Fibroblast of peridontal ligament (primary cell): ENCODE measurements around the gene SUZ12.
A peak's percentile ranks its signal among the peaks of the same experiment; 100 is the strongest.
"Not testable (repeated sequence)": the region's sequence is repeated elsewhere in the genome, so short reads cannot be mapped to it uniquely, and the experiment has no call there.

Experiments
- DNase-seq: peaks from one replicate; pipeline ENCODE4 v3.0.0-alpha.2; 2010; ENCODE audit errors: extremely low read depth

SUZ12 gene

DNA sequence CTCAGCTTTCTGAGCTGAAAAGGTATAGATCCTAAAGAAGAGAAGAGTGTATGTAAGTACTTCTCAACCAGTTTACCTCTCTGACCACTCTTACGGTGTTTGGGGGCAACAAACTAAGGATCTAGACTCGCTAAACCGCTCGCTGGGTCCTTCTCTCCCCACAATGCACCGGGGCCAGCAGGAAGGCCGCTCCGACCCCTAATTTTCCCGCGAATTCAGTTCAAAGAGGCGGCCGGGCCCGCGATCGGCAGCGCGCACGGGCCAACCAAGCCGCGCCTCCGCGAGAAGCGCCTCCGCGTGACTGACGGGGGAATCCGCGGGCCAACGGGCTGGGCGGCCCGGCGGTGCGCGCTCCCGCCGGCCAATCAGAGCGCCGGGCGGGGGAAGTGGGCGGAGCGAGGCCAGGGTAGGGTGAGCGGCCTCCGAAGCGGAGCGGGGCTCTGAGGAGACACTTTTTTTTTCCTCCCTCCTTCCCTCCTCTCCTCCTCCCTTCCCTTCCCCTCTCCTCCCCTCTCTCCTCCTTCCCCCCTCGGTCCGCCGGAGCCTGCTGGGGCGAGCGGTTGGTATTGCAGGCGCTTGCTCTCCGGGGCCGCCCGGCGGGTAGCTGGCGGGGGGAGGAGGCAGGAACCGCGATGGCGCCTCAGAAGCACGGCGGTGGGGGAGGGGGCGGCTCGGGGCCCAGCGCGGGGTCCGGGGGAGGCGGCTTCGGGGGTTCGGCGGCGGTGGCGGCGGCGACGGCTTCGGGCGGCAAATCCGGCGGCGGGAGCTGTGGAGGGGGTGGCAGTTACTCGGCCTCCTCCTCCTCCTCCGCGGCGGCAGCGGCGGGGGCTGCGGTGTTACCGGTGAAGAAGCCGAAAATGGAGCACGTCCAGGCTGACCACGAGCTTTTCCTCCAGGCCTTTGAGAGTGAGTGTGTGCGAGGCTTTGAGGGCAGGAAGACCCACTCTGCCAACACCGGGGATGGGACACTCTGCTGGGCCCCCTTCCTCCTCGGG lies at the start of gene SUZ12:
SUZ12 (plus strand) TSS at position 393 of the 995 bp plus-strand sequence; CDS start at position 633, 240 bp downstream.
- peak; percentile 84 for DNase-seq

GRCh38 chr17:31888124-31888523 lies 48.7 kb upstream of the SUZ12 start:
- DNase-seq = no peak

DNA sequence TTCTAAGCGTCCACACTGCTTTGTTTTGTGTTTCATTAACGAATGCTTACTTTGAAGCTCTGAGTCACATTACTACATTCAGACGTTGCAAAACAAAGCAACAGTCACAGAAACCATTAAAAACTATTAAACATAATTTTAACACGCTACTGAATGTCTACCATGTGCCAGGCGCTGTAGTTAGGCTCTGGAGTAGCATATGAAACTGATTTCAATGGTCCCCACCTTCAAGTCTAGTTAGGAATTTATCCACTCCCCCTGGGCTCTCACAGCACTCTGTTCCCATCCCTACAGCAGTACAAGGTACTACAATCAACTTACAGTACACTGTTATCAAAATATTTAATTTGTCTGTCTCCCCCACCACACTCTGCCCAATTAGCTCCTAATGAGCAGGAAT lies 35.9 kb upstream of the SUZ12 start:
- DNase-seq = peak; percentile 35

- no peak for DNase-seq
These were observed 34.1 kb upstream of the SUZ12 start for GRCh38 chr17:31902693-31903092.

DNA sequence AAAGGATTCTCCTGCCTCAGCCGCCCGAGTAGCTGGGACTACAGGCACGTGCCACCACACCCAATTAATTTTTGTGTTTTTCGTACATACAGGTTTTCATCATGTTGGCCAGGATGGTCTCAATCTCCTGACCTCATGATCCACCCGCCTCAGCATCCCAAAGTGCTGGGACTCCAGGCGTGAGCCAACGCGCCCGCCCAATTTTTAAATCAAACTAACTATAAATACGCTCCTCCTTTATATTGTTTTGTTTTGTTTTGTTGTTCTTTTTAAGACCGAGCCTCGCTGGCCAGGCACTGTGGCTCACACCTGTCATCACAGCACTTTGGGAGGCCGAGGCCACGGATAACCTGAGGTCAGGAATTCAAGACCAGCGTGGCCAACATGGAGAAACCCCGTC lies 33.4 kb upstream of the SUZ12 start:
- DNase-seq = no peak

- peak; percentile 82 for DNase-seq
These were observed 29.4 kb upstream of the SUZ12 start for GRCh38 chr17:31907342-31907962.

DNA sequence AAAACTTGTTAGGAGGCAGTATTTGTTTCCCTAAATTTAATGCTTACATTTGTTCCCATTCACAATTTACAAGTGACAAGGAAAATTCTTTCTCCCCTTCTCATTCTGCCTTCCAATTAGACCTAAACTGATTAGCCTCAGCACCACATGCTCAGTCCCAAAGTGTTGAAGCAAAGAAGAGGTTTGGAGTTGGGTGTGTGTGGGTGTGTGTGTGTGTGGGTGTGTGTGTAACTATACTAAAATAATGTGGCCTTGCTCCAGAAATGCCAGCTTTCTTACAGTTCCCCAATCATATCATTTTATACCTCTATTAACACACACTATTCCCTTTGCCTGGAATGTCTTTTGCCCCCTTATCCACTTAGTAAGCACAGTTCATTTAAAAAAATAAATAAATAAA lies 28.4 kb upstream of the SUZ12 start:
- no peak for DNase-seq

- DNase-seq = peak; percentile 58
These were observed 24.1 kb upstream of the SUZ12 start for GRCh38 chr17:31912705-31913104.

- peak; percentile 17 for DNase-seq
These were observed 21.2 kb upstream of the SUZ12 start for GRCh38 chr17:31915456-31916100.

DNA sequence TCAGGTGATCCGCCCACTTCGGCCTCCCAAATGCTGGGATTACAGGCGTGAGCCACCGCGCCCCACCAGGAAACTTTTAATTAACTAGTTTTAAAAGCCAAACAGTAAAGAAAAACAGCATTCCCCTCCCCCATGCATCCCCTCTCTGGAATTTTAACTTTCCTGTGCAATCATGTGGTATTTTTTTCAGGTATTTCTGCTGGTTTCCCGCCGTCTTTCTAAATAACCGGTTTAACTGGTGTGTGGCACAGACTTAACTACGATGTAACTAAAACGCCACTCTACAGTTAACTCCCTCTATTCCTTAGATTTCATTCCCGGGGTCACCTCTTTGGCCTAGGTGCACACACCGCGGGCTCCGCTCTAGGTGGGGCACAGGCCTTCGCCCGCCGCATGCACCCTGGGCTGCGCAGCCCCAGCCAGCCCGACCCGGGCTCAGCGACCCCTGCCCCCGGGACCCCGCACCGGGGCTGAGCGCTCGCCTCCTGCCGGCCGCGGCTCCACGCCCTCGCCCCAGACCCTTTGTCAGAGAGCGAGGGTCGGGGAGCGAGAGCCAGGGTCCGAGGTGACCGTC lies 20.2 kb upstream of the SUZ12 start:
- DNase-seq = no peak

DNA sequence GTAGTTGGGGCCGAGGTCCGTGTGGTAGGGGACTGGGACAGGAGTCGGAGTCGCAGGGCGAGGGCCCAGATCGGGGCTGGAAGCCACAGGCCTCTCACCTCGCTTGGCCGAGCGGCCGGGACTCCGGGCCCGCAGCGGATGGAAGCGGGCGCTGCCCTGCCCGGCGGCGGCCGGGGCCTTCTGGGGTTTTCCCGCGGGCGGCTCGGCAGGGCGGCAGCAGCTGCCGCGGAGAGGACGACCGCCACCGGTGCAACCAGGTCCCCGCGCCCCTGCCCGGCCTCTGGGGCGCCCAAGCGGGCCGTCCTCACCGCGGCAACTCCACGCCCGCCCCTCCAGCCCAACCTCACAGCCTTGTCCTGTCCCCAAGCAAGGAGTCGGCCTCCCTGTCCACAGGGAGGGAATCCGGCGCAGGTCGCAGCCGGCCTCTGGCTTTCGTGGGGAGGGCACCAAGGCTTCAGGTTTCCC lies 19.7 kb upstream of the SUZ12 start:
- DNase-seq = no peak

GRCh38 chr17:31917721-31918120 lies 19.1 kb upstream of the SUZ12 start:
- not testable (repeated sequence) for DNase-seq

- DNase-seq = no peak
These were observed 18.1 kb upstream of the SUZ12 start for GRCh38 chr17:31918701-31919128.

- DNase-seq = peak; percentile 61
These were observed 16.8 kb upstream of the SUZ12 start for GRCh38 chr17:31919802-31920525.

- no peak for DNase-seq
These were observed 10.6 kb upstream of the SUZ12 start for GRCh38 chr17:31926100-31926729.

DNA sequence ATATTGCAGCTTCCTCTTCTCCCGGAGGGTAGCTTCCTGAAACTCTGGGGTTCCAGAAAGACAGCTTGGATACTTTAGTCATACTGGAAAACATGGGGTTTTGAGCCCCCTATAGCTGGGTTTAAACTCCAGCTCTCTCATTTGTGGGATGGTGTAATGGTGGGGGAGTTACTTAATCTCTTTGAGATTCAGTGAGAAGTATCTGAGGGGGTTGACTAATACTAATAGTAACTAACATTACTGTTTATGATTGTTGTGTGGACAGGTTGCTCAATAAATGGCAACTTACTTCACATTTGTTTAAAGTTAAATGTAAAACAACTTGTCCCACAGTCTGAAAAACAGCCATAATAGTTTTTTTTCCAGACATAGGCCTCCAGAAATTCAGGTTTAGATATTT lies 5.1 kb upstream of the SUZ12 start:
- DNase-seq = no peak

- no peak for DNase-seq
These were observed 1.3 kb upstream of the SUZ12 start for GRCh38 chr17:31935512-31935911.

- not testable (repeated sequence) for DNase-seq
These were observed 1.3 kb downstream of the SUZ12 start for GRCh38 chr17:31937926-31938641.

GRCh38 chr17:31941916-31942315 lies 5.1 kb downstream of the SUZ12 start:
- not testable (repeated sequence) for DNase-seq

- DNase-seq = not testable (repeated sequence)
These were observed 5.6 kb downstream of the SUZ12 start for GRCh38 chr17:31942396-31942795.
